GM19043 (cell line): ENCODE data around the gene PHACTR3.

ENCODE experiments used
- ATAC-seq: cut with Tn5 transposase; IDR thresholded peaks from one replicate; pipeline ENCODE4 v1.9.1; 2021; ENCODE audit warnings: low read depth; ENCODE audit not compliant: unreplicated experiment

The PHACTR3 gene

GRCh38 chr20:59770851-59771250 lies 166.5 kb downstream of the PHACTR3 start:
- ATAC-seq: no peak

- ATAC-seq: no peak
Observed at GRCh38 chr20:59771506-59772372, 167.4 kb downstream of the PHACTR3 start.

DNA sequence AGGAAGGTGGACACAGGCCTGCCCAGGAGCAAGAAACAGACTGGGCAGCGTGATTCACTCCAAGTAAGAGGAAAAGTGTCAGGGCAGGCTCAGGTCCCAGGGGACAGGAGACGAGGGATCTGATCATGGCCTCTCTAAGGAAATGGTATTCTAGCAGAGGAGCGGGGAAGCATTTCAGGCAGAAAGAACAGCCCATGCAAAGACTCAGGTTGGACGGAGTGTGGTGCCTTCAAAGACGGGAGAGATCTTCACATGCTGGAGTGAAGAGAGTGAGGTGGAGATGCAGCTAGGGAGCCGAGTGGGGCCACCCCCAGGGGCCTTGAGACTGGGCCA lies 168.0 kb downstream of the PHACTR3 start:
- no peak for ATAC-seq

GRCh38 chr20:59772931-59773913 lies 168.9 kb downstream of the PHACTR3 start:
- no peak for ATAC-seq

DNA sequence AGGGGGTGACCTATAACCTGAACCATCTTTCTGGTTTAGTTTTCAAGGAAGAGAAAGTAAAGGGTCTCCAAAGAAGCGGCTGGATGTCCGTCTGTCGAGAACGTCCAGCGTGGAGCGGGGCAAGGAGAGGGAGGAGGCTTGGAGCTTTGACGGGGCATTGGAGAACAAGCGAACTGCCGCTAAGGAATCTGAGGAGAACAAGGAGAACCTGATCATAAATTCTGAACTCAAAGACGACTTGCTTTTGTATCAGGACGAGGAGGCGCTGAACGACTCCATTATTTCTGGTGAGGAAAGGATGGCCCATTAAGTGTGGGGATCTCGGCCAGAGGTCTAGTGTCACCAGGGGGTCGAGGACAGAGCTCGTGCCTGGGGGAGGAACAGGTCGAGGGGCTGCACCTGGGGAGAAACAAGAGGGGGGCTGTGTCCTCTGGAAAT lies 169.9 kb downstream of the PHACTR3 start:
- no peak for ATAC-seq

DNA sequence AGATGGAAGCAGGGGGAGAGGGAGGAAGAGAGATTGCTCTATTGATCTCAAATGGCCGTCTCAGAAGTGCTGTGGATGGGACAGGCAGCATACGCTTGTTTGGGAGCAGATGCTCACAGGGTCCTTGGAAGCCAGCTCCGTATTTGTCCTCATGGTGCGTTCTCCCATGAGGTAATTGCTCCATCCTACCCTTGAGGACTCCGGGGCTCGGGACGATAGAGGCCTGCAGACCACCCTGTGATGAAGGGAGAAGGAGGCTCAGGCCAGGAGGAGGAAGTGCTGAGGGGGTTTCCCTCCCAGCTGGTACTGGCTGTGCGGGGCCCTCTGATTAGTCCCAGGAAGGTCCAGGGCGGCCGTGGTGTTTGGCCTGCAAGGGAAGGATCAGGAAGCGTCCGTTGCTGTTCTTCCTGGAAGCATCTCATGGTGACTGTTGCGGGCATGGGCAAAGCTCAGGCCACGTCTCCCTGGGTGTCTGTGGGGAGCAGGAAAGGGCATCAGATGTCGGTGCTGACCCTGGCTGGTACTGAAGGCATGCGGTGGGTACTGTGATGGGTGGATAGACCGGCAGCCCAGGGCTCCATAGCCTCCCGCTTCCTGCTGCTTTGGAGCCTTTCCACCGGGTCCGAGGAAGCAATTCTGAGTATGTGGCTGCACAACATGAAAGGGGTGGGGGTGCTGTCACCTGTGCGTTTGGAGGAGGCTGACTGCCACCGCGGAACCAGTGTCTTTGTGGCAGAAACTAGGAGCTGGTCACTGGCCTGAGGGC lies 170.8 kb downstream of the PHACTR3 start:
- no peak for ATAC-seq

- no peak for ATAC-seq
Observed at GRCh38 chr20:59775687-59776055, 171.3 kb downstream of the PHACTR3 start.

DNA sequence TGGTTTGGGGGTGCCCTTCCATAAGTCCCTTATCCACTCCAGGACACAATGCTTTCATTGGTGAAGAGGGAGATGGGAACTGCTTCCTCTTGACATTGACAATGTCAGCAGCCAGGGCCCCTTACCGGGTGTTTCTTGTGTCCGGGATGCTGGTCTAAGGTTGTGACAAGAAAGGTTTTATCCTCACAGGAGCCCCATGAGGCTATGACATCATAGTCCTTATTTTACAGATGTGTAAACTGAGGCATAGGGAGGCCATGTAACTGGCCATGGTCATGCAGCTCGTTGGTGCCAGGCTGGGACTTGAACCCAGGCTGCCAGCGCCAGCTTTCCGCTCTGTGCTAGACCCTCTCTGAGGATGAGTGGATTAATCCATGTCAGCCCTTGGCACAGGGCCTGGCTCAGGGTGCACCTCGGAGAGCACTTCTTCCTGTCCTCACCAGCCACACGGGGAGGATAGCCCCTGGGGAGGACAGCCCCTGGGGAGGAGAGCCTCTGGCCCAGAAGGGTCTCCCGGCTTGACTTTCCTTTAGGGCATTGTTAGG lies 171.8 kb downstream of the PHACTR3 start:
- no peak for ATAC-seq

- ATAC-seq: no peak
Observed at GRCh38 chr20:59776626-59777330, 172.4 kb downstream of the PHACTR3 start.

- ATAC-seq: no peak
Observed at GRCh38 chr20:59777331-59777725, 173.0 kb downstream of the PHACTR3 start.

- no peak for ATAC-seq
Observed at GRCh38 chr20:59777814-59778575, 173.7 kb downstream of the PHACTR3 start.

DNA sequence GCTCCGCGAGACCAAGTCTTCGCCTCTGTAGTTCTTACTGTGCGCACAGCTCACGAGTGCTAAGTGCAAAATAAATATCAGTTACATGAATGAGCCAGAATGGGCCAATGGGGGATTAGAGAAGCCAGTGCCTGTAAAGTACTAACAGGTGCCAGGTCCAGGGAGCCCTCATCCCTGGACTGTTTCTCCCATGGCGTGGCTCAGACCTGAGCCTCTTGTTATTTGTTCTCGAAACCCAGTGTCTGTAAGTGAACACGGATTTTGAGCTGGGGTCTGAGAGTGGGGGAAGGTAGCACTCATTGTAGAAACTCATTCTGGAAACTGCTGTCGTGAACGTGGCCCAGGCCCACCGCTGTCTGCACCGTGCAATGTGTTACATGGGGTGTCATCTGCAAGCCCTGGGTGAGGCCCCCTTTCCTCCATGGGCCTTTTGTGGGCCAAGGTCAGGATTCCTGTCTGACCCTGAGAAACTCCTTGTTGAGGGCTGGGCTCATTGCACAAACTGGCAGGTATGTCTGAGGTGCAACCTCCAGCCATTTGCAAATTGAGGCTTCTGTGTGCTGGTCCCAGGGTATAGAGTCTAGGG lies 174.4 kb downstream of the PHACTR3 start:
- ATAC-seq: no peak

GRCh38 chr20:59779656-59780380 lies 175.5 kb downstream of the PHACTR3 start:
- no peak for ATAC-seq

- ATAC-seq: no peak
Observed at GRCh38 chr20:59780494-59781185, 176.3 kb downstream of the PHACTR3 start.

- no peak for ATAC-seq
Observed at GRCh38 chr20:59781226-59781625, 176.9 kb downstream of the PHACTR3 start.

GRCh38 chr20:59782986-59783640 lies 178.8 kb downstream of the PHACTR3 start:
- ATAC-seq: no peak

DNA sequence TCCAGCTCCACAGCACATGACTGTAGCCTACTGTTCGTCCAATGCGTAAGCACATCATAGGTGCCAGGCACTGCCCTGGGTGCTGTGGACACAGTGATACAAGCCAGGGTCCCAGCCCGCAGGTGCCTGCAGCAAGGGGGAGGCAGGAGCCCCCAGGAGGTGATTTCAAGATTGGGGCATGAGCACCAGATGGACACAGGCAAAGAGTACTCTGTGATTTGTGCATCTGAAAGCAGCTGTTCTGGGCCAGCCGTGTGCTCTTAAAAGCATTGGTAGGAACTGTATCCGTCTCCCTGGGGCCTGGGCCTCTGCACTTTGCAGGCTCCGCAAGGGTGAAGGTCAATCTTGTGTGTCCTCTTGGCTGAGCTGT lies 179.3 kb downstream of the PHACTR3 start:
- no peak for ATAC-seq
